HEK293 (cell line): ENCODE data around the gene RBMS3.

ENCODE experiments used
- ZNF114 ChIP-seq: fragments of 450-650 bp; formaldehyde crosslinking; IDR thresholded peaks from 2 replicates; pipeline ENCODE4 v1.5.0; 2017; ENCODE audit warnings: missing biosample characterization, missing genetic modification characterization
- ZNF146 ChIP-seq: fragments of 450-650 bp; formaldehyde crosslinking; IDR thresholded peaks from 2 replicates; pipeline ENCODE4 v1.5.1; 2016; ENCODE audit warnings: missing biosample characterization, missing genetic modification characterization
- ZNF274 ChIP-seq, 2 experiments: fragments of 200-500 bp in 1 of 2; fragments of 450-650 bp in 1 of 2; sonication (Bioruptor generic) in 1 of 2; formaldehyde crosslinking in 1 of 2; IDR thresholded peaks; 2 replicates each; pipeline versions ENCODE4 v1.5.1 to v1.6.1; 2014 to 2016; ENCODE audit warnings: borderline replicate concordance in 1 of 2, inconsistent platforms in 1 of 2, low read length in 1 of 2, missing biosample characterization in 1 of 2, missing genetic modification characterization in 1 of 2
- ZNF335 ChIP-seq: fragments of 450-650 bp; formaldehyde crosslinking; conservative IDR thresholded peaks from 2 replicates; pipeline ENCODE4 v1.5.1; 2016; ENCODE audit warnings: missing biosample characterization, missing genetic modification characterization
- ZNF350 ChIP-seq: fragments of 450-650 bp; formaldehyde crosslinking; IDR thresholded peaks from 2 replicates; pipeline ENCODE4 v1.5.0; 2017; ENCODE audit warnings: missing biosample characterization, mild to moderate bottlenecking, missing genetic modification characterization
- ZNF416 ChIP-seq: fragments of 450-650 bp; formaldehyde crosslinking; IDR thresholded peaks from 2 replicates; pipeline ENCODE4 v1.5.1; 2016; ENCODE audit warnings: missing biosample characterization, missing genetic modification characterization
- ZNF792 ChIP-seq: fragments of 450-650 bp; formaldehyde crosslinking; IDR thresholded peaks from 2 replicates; pipeline ENCODE4 v1.5.1; 2016; ENCODE audit warnings: missing biosample characterization, missing genetic modification characterization
- ZNF830 ChIP-seq: fragments of 450-650 bp; IDR thresholded peaks from 2 replicates; pipeline ENCODE4 v1.5.0; 2018; ENCODE audit warnings: missing biosample characterization, missing genetic modification characterization, low read depth, mild to moderate bottlenecking, moderate library complexity
- TF ChIP-seq, protein P1 (sequence below): fragments of 450-650 bp; formaldehyde crosslinking; IDR thresholded peaks from 2 replicates; pipeline ENCODE4 v1.5.1; 2016; ENCODE audit warnings: missing biosample characterization, missing genetic modification characterization

GRCh38 chr3:29493109-29493508 lies 212.2 kb downstream of the RBMS3 start:
- no peak for TF ChIP-seq ZNF416 (tag by site-specific recombination)
- TF ChIP-seq ZNF350 = no peak
- no peak for TF ChIP-seq ZNF146
- TF ChIP-seq, protein P1, sequence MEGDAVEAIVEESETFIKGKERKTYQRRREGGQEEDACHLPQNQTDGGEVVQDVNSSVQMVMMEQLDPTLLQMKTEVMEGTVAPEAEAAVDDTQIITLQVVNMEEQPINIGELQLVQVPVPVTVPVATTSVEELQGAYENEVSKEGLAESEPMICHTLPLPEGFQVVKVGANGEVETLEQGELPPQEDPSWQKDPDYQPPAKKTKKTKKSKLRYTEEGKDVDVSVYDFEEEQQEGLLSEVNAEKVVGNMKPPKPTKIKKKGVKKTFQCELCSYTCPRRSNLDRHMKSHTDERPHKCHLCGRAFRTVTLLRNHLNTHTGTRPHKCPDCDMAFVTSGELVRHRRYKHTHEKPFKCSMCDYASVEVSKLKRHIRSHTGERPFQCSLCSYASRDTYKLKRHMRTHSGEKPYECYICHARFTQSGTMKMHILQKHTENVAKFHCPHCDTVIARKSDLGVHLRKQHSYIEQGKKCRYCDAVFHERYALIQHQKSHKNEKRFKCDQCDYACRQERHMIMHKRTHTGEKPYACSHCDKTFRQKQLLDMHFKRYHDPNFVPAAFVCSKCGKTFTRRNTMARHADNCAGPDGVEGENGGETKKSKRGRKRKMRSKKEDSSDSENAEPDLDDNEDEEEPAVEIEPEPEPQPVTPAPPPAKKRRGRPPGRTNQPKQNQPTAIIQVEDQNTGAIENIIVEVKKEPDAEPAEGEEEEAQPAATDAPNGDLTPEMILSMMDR (tag by site-specific recombination) = no peak
- TF ChIP-seq ZNF830 (tag by site-specific recombination) = no peak
- TF ChIP-seq ZNF114 = no peak
- TF ChIP-seq ZNF792 = no peak
- no peak for TF ChIP-seq ZNF335 (tag by site-specific recombination)
- TF ChIP-seq ZNF274 (IDR thresholded peaks at IDR 0.05; ENCODE audit: low read length) = no peak
- no peak for TF ChIP-seq ZNF274 (tag by site-specific recombination; IDR thresholded peaks at IDR 0.05; ENCODE audit: borderline replicate concordance)
